Thoracic aorta (tissue), 2 donors: Measurements from ENCODE around the gene IGSF6. TPM values are rescaled to one million over a fixed set of nuclear protein-coding genes. Genes with fewer than 3 reads are reported as not detected.

Experiments used
- ATAC-seq: fragments of 150-250 bp; one replicate; pipeline ENCODE4 v1.8.0; 2017; ENCODE audit warnings: low read depth; ENCODE audit not compliant: insufficient number of reproducible peaks, low FRiP score
- DNase-seq: peaks from one replicate; pipeline ENCODE4 v3.0.0-alpha.2; 2020; ENCODE audit warnings: low spot score
- H3K27ac ChIP-seq, 2 donors: fragments of 200-600 bp; sonication (generic); 1 replicate in 1 of 2; 2 replicates in 1 of 2; pipeline ENCODE4 v1.5.1; 2016; ENCODE audit warnings: mild to moderate bottlenecking in 2 of 2, moderate library complexity in 2 of 2
- H3K27me3 ChIP-seq: fragments of 200-600 bp; sonication (generic); replicated peaks from 2 replicates; pipeline ENCODE4 v1.6.0; 2016; ENCODE audit warnings: mild to moderate bottlenecking; ENCODE audit not compliant: insufficient read depth
- H3K36me3 ChIP-seq: fragments of 200-600 bp; sonication (generic); one replicate; pipeline ENCODE4 v1.5.1; 2016
- H3K4me1 ChIP-seq, 2 donors: fragments of 200-600 bp; sonication (generic); 1 replicate in 1 of 2; 2 replicates in 1 of 2; pipeline versions ENCODE4 v1.5.1 to v1.6.0; 2016; ENCODE audit warnings: low read depth in 2 of 2, mild to moderate bottlenecking in 1 of 2; ENCODE audit not compliant: control insufficient read depth in 1 of 2
- H3K4me3 ChIP-seq: fragments of 200-600 bp; sonication (generic); 2 replicates; pipeline ENCODE4 v1.5.1; 2016; ENCODE audit warnings: mild to moderate bottlenecking
- H3K9me3 ChIP-seq: fragments of 200-600 bp; sonication (generic); 2 replicates; pipeline ENCODE4 v1.5.1; 2016
- total RNA-seq, 2 donors: library from RNA; depleted of rRNA; stranded (reverse); fragments of >200 nt; gene quantifications; one replicate each; pipeline versions ENCODE4 v1.1.0 to v1.2.3, GENCODE V29; 2016
- TF ChIP-seq, protein P1 (sequence below): fragments of 200-600 bp; sonication (generic); IDR thresholded peaks from one replicate; pipeline ENCODE4 v1.5.1; 2019; ENCODE audit warnings: antibody characterized with exemption

IGSF6 gene
- total RNA-seq, 2 donors from 2014 or later: 4.2 to 4.3 TPM

- ATAC-seq: no peak
- no peak for DNase-seq
- no peaks in the 10 kb centered on the region for H3K36me3 ChIP-seq
- no peaks in the 10 kb centered on the region for H3K27me3 ChIP-seq
- H3K9me3 ChIP-seq: no peaks in the 10 kb centered on the region
- H3K27ac ChIP-seq: no peak overlapping the region
- no peaks in the 10 kb centered on the region for H3K4me1 ChIP-seq
- TF ChIP-seq, protein P1, sequence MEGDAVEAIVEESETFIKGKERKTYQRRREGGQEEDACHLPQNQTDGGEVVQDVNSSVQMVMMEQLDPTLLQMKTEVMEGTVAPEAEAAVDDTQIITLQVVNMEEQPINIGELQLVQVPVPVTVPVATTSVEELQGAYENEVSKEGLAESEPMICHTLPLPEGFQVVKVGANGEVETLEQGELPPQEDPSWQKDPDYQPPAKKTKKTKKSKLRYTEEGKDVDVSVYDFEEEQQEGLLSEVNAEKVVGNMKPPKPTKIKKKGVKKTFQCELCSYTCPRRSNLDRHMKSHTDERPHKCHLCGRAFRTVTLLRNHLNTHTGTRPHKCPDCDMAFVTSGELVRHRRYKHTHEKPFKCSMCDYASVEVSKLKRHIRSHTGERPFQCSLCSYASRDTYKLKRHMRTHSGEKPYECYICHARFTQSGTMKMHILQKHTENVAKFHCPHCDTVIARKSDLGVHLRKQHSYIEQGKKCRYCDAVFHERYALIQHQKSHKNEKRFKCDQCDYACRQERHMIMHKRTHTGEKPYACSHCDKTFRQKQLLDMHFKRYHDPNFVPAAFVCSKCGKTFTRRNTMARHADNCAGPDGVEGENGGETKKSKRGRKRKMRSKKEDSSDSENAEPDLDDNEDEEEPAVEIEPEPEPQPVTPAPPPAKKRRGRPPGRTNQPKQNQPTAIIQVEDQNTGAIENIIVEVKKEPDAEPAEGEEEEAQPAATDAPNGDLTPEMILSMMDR: no peak
- no peak overlapping the region for H3K4me3 ChIP-seq
Measured at GRCh38 chr16:21618281-21618680, 34.1 kb downstream of the IGSF6 start.

DNA sequence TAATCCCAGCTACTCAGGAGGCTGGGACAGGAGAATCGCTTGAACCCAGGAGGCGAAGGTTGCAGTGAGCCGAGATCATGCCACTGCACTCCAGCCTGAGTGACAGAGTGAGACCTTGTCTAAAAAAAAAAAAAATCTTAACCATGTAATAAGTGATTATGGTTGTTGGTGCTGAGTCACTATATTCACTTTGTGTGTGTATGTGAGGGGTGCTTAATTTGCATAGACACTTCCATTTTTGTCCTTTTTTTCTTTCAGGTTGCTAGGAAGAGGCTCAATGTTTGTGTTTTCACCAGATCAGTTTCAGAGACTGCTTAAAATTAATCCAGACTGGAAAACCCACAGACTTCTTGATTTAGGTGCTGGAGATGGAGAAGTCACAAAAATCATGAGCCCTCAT, 34.8 kb downstream of the IGSF6 start:
- Histone ChIP-seq H3K4me1 (peaks cover 0 to 2% of the 10 kb centered on the region in 2 donors), H3K9me3 (no peaks in the 10 kb centered on the region), H3K27ac (no peak overlapping the region), H3K27me3 (no peaks in the 10 kb centered on the region), H3K4me3 (no peak overlapping the region), H3K36me3 (no peaks in the 10 kb centered on the region)
- DNase-seq (no peak), ATAC-seq (no peak)
- TF ChIP-seq, protein P1: no peak

DNA sequence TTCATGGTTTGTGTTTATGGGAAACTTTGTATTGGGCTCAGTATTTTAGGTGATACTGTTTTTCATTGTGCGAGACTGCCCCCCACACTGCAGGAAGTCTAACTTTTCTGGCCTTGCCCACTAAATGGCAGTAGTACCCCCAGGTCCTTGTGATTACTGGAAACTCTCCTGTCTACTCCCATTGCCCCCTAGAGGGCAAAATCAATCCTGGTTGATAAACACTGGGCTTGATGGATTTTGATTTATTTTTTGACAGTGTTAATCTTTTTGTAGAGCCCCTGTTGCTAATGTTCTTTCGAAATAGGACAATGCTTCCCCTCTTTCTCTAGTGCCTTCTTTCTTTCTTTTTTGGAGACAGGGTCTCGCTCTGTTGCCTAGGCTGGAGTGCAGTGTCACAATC, 37.5 kb downstream of the IGSF6 start:
- Histone ChIP-seq H3K9me3 (no peaks in the 10 kb centered on the region), H3K27ac (no peak overlapping the region), H3K4me1 (peaks cover 11 to 16% of the 10 kb centered on the region in 2 donors), H3K36me3 (no peaks in the 10 kb centered on the region), H3K4me3 (no peak overlapping the region), H3K27me3 (no peaks in the 10 kb centered on the region)
- TF ChIP-seq, protein P1: no peak
- ATAC-seq (no peak), DNase-seq (no peak)

- TF ChIP-seq, protein P1: no peak
- H3K4me1 ChIP-seq: peaks cover 18 to 20% of the 10 kb centered on the region in 2 donors
- no peaks in the 10 kb centered on the region for H3K9me3 ChIP-seq
- no peak for ATAC-seq
- H3K36me3 ChIP-seq: no peaks in the 10 kb centered on the region
- DNase-seq: no peak
- H3K27ac ChIP-seq: no peak overlapping the region
- no peak overlapping the region for H3K4me3 ChIP-seq
- H3K27me3 ChIP-seq: no peaks in the 10 kb centered on the region
Measured at GRCh38 chr16:21613781-21614180, 38.6 kb downstream of the IGSF6 start.

DNA sequence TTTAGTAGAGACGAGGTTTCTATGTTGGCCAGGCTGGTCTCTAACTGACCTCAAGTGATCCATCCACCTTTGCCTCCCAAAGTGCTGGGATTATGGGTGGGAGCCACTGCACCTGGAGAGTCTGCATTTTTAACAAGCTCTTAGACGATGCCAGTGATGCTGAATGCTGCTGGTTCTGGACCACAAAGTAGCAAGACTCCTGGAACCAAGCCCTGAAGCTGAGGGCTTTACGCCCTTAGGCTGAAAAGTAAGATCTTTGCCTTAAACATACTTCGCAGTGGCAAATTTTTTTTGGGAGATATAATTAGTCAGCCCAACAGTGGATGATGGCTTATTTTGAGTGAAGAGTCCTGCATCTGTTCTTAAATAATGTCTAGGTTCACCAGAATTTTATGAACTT, 39.0 kb downstream of the IGSF6 start:
- H3K27ac ChIP-seq: no peak overlapping the region
- H3K9me3 ChIP-seq: no peaks in the 10 kb centered on the region
- DNase-seq: no peak
- H3K4me3 ChIP-seq: no peak overlapping the region
- TF ChIP-seq, protein P1: no peak
- no peaks in the 10 kb centered on the region for H3K27me3 ChIP-seq
- peaks cover 21 to 22% of the 10 kb centered on the region in 2 donors for H3K4me1 ChIP-seq
- no peak for ATAC-seq
- no peaks in the 10 kb centered on the region for H3K36me3 ChIP-seq
